ENCODE data around the gene SIN3B.
"Not testable (repeated sequence)": the region's sequence is repeated elsewhere in the genome, so short reads cannot be mapped to it uniquely, and the experiment has no call there.

SIN3B gene

GRCh38 chr19:16797876-16798275 lies 31.3 kb upstream of the SIN3B start:
- peaks cover 56% of the 10 kb centered on the region for H3K9me3 ChIP-seq
- no peaks in the 10 kb centered on the region for H4K20me1 ChIP-seq
- H3K4me3 ChIP-seq, result no peak overlapping the region
- no peaks in the 10 kb centered on the region for H3K27me3 ChIP-seq
- no peak overlapping the region for H3K9ac ChIP-seq
- H3K27ac ChIP-seq, result no peak overlapping the region
- H3K36me3 ChIP-seq, result peaks cover 16% of the 10 kb centered on the region; the same call in 1 of the 2 replicates
- no peak overlapping the region for H3K4me2 ChIP-seq
- peaks cover 31% of the 10 kb centered on the region for H3K4me1 ChIP-seq
- no peak for TF ChIP-seq Cebpa-rat (IDR thresholded peaks at IDR 0.05)

- not testable (repeated sequence) for H3K27ac ChIP-seq, H4K20me1 ChIP-seq, H3K4me2 ChIP-seq, H3K9ac ChIP-seq, H3K4me3 ChIP-seq, H3K27me3 ChIP-seq
- peaks cover 16% of the 10 kb centered on the region; the same call in 1 of the 2 replicates for H3K36me3 ChIP-seq
- peaks cover 27% of the 10 kb centered on the region for H3K4me1 ChIP-seq
- H3K9me3 ChIP-seq, result peaks cover 57% of the 10 kb centered on the region
These were observed 30.9 kb upstream of the SIN3B start for GRCh38 chr19:16798326-16798725.

DNA sequence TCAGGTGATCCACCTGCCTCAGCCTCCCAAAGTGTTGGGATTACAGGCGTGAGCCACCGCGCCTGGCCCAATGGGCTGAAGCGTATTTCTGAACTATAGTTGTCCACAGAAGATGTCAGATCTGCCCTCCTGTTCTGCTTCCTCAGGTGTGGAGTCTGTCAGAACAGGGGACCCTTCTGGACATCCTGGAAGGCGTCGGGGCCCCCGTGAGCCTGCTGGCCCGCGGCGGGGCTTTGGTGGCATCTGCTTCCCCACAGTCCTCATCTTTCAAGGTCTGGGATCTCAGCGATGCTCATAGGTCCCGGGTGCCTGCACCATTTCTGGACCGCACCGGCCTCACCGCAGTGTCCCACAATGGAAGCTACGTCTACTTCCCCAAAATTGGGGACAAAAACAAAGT lies 29.5 kb upstream of the SIN3B start:
- Histone ChIP-seq H3K4me3 (no peak overlapping the region), H3K36me3 (peaks cover 15% of the 10 kb centered on the region; the same call in 1 of the 2 replicates), H4K20me1 (no peaks in the 10 kb centered on the region), H3K27ac (no peak overlapping the region), H3K4me2 (no peak overlapping the region), H3K9me3 (peaks cover 45% of the 10 kb centered on the region), H3K4me1 (peaks cover 23% of the 10 kb centered on the region), H3K27me3 (no peaks in the 10 kb centered on the region), H3K9ac (no peak overlapping the region)
- TF ChIP-seq Cebpa-rat (IDR thresholded peaks at IDR 0.05), result no peak

- TF ChIP-seq Cebpa-rat (IDR thresholded peaks at IDR 0.05), result no peak
- no peak overlapping the region for H3K9ac ChIP-seq
- no peak overlapping the region for H3K4me2 ChIP-seq
- no peaks in the 10 kb centered on the region for H3K27me3 ChIP-seq
- peaks cover 27% of the 10 kb centered on the region for H3K9me3 ChIP-seq
- peaks cover 29% of the 10 kb centered on the region for H3K4me1 ChIP-seq
- H3K36me3 ChIP-seq, result no peaks in the 10 kb centered on the region
- H3K4me3 ChIP-seq, result no peak overlapping the region
- 0 out of 2 replicates have a peak overlapping the region, but pooled peaks have one; percentile 9 for H3K27ac ChIP-seq
- H4K20me1 ChIP-seq, result no peaks in the 10 kb centered on the region
These were observed 27.6 kb upstream of the SIN3B start for GRCh38 chr19:16801600-16802013.

DNA sequence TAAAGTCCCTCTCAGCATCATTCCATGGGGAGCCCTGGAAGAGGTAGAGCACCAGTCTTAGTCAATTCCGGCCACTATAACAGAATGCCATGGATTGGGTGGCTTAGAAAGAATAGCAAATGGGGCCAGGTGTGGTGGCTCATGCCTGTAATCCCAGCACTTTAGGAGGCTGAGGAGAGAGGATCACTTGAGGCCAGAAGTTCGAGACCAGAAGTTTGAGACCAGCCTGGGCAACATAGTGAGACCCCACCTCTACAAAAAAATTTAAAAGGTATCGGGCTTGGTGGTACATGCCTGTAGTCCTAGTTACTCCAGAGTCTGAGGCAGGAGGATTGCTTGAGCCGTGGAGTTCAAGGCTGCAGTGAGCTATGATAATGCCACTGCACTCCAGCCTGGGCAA lies 25.0 kb upstream of the SIN3B start:
- H3K27ac ChIP-seq, result no peak overlapping the region
- H3K4me2 ChIP-seq, result no peak overlapping the region
- peaks cover 13% of the 10 kb centered on the region for H3K9me3 ChIP-seq
- no peak for TF ChIP-seq Cebpa-rat (IDR thresholded peaks at IDR 0.05)
- no peaks in the 10 kb centered on the region for H3K27me3 ChIP-seq
- no peak overlapping the region for H3K9ac ChIP-seq
- no peak overlapping the region for H3K4me3 ChIP-seq
- peaks cover 29% of the 10 kb centered on the region for H3K4me1 ChIP-seq
- no peaks in the 10 kb centered on the region for H3K36me3 ChIP-seq
- H4K20me1 ChIP-seq, result no peaks in the 10 kb centered on the region

DNA sequence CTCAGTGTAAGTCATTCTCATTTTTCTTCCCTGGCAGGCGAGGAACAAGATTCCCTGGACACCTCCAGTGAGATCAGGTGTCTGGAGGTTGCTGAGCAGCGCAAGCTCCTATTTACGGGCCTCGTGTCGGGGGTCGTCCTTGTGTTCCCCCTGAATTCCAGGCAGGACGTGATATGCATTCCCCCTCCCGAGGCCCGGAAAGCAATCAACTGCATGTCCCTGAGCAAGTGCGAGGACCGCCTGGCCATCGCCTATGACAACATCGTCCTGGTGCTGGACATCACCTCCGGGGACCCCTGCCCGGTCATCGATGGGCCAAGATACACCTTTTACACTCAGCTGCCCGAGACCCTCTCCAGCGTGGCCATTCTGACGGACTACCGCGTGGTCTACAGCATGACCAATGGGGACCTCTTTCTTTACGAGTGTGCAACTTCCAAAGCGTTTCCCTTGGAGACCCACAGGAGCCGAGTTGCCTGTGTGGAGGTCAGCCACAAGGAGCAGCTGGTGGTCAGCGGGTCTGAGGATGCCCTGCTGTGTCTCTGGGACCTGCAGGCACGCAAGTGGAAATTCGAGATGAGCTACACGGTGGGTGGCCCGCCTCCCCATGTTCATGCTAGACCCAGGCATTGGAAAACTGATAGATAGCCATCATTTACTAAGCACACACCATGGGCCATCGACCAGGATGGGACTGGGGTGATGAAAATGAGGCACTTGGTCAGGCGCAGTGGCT lies 21.5 kb upstream of the SIN3B start:
- no peak overlapping the region for H3K4me2 ChIP-seq
- H3K9me3 ChIP-seq, result peaks cover 8% of the 10 kb centered on the region
- H3K27me3 ChIP-seq, result no peaks in the 10 kb centered on the region
- H4K20me1 ChIP-seq, result no peaks in the 10 kb centered on the region
- no peaks in the 10 kb centered on the region for H3K36me3 ChIP-seq
- H3K9ac ChIP-seq, result no peak overlapping the region
- no peak overlapping the region for H3K4me3 ChIP-seq
- no peak for TF ChIP-seq Cebpa-rat (IDR thresholded peaks at IDR 0.05)
- H3K4me1 ChIP-seq, result peaks cover 5% of the 10 kb centered on the region; the same call in 1 of the 2 replicates
- H3K27ac ChIP-seq, result no peak overlapping the region

DNA sequence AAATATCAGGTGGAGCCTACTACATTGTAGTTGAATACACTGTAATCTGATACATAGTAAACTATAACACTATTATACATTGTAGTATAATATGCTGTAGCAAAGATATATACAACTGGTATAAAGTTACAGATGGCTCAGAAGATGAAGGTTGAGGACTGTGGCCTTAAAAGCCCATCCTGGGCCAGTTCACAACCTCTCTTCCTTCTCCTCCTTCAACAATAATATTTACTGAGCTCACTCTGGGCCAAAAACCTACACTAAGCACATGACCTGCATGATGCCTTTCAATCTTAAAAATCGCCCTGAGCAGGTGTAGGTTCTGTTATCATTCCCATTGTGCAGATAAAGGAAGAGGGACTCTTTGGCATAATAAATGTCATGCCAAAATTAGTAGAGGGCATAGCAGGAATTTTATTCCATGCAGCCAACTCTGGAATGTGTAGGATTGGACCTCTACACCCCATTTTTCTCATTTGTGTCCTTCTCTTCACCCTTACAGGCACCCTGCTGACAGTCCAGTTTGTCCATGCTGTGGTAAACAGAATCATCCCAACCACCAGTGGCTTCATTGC lies 14.6 kb upstream of the SIN3B start:
- H3K36me3 ChIP-seq, result no peaks in the 10 kb centered on the region

DNA sequence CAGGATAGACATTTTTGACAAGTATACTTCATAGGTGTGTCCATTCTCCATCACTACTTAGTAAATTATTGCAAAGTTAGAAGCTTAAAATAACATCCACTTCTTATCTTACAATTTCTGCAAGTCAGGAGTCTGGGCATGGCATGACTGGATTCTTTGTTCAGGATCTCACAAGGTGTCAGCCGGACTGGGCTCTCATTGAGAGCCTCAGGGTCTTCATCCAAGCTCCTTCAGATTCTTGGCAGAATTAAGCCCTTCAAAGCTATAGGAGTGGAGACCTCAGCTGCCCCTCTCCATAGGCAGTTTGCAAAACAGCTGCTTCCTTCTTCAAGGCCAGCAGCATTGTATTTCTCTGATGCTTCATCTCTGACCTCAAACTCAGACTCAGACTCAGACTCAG lies 9.1 kb upstream of the SIN3B start:
- Histone ChIP-seq H3K4me2 (no peak overlapping the region), H4K20me1 (no peaks in the 10 kb centered on the region), H3K4me3 (no peak overlapping the region), H3K4me1 (peaks cover 4% of the 10 kb centered on the region), H3K27me3 (no peaks in the 10 kb centered on the region), H3K9me3 (no peaks in the 10 kb centered on the region), H3K9ac (no peak overlapping the region), H3K36me3 (no peaks in the 10 kb centered on the region), H3K27ac (no peak overlapping the region)
- no peak for TF ChIP-seq Cebpa-rat (IDR thresholded peaks at IDR 0.05)

More for the DNA sequence above, 14.6 kb upstream of the SIN3B start:
- Histone ChIP-seq H4K20me1 (no peaks in the 10 kb centered on the region), H3K9ac (no peak overlapping the region), H3K4me3 (no peak overlapping the region), H3K4me2 (no peak overlapping the region), H3K9me3 (no peaks in the 10 kb centered on the region), H3K27ac (no peak overlapping the region), H3K27me3 (no peaks in the 10 kb centered on the region), H3K4me1 (no peaks in the 10 kb centered on the region)
- TF ChIP-seq Cebpa-rat (IDR thresholded peaks at IDR 0.05), result no peak

DNA sequence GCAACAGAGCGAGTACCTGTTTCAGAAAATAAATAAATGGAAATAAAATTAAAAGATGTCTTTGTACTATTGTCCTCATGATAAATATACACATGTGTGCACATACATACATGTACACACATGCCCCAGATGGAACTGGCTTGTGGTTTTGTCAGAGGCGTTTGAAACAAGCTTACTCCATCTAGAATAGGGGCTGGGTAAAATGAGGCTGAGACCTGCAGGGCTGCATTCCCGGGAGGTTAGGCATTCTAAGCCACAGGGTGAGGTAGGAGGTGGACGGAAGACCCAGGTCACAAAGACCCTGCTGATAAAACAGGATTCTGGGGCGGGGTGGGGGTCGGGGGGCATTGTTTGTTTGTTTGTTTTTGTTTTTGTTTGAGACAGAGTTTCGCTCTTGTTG lies 8.1 kb upstream of the SIN3B start:
- H3K36me3 ChIP-seq, result no peaks in the 10 kb centered on the region
- no peak overlapping the region for H3K9ac ChIP-seq
- H3K27ac ChIP-seq, result no peak overlapping the region

GRCh38 chr19:16822648-16823047 lies 6.5 kb upstream of the SIN3B start:
- H3K36me3 ChIP-seq, result no peaks in the 10 kb centered on the region
- no peak overlapping the region for H3K4me3 ChIP-seq
- H3K4me2 ChIP-seq, result no peak overlapping the region
- H3K9me3 ChIP-seq, result no peaks in the 10 kb centered on the region
- H3K9ac ChIP-seq, result no peak overlapping the region
- TF ChIP-seq Cebpa-rat (IDR thresholded peaks at IDR 0.05), result no peak
- no peaks in the 10 kb centered on the region for H4K20me1 ChIP-seq
- H3K27me3 ChIP-seq, result no peaks in the 10 kb centered on the region
- no peak overlapping the region for H3K27ac ChIP-seq
- peaks cover 16% of the 10 kb centered on the region for H3K4me1 ChIP-seq

More for the DNA sequence above, 8.1 kb upstream of the SIN3B start:
- TF ChIP-seq Cebpa-rat (IDR thresholded peaks at IDR 0.05), result no peak
- no peaks in the 10 kb centered on the region for H3K9me3 ChIP-seq
- peaks cover 14% of the 10 kb centered on the region for H3K4me1 ChIP-seq
- H3K27me3 ChIP-seq, result no peaks in the 10 kb centered on the region
- no peaks in the 10 kb centered on the region for H4K20me1 ChIP-seq
- H3K4me3 ChIP-seq, result no peak overlapping the region
- no peak overlapping the region for H3K4me2 ChIP-seq

All from BLaER1 (cell line).